SKM-1 treated with dmso at 0.1 percent for 144 hours (cell line): ENCODE measurements around the gene HEY2.
A peak's percentile ranks its signal among the peaks of the same experiment; 100 is the strongest.

ENCODE experiments used
- DNase-seq: peaks from one replicate; lab custom pipeline; 2025; ENCODE audit not compliant: unreplicated experiment; lab: John Stamatoyannopoulos, UW

HEY2 gene

DNA sequence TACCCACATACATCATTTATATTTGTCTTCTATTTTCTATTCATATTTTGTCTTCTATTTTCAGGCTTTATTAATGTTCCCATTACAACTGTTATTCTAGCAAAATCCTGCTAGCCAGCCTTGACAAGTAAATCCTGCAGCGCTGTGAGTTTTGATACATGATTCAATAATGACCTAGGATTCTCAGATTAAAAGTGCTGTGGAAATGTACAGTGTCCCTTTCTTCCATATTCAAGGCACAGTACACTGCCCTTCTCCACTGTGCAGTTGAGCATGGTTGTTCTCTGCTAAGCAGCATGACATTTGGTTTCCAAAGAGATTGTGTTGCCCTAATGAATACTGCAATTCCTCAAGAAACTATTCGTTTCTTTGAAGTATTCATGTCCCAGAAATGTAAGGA is 5.8 kb upstream of the HEY2 start:
- no peak for DNase-seq

- no peak for DNase-seq
Observed at GRCh38 chr6:125745281-125746018, 4.0 kb upstream of the HEY2 start.

- DNase-seq: no peak
Observed at GRCh38 chr6:125746019-125746414, 3.4 kb upstream of the HEY2 start.

GRCh38 chr6:125746731-125747588 is 2.5 kb upstream of the HEY2 start:
- DNase-seq: no peak

DNA sequence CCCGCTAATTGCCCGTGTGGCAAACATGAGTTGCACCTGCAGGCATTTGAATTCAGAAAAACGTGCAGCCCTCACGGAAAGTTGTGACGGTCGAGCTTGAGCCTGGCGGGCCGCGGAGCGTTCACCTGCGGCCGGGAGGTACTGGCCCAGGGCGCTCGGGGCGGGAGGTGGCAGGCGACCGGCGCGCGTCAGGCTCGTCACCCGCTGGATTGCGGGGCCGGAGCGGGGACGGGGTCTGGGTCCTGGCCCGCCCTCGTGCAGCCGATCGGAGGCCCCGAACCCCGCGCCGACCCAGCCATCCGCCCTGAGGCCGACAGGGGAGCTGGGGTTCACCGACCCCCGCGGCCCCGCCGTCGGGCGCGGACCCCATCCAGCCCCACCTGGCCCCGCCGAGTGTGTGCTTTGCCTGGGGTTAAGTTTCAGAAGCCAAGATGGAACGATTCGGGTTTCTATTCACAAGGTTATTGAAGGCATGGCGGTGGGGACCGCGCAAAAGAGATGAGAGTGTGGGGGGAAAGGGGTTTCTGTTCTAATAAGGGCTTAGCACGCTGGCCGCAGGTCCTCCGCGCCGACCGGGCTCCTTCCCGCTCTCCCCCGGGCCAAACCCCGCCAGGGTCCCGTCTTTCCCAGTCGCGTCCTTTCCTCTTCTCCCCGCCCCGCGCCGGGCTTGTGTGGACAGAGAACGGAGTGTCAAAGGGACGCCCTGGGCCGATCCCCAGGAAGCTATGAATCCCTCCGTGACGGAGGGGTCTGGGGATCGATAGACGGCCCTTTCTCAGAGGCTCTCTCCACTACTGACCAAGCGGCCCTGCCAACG is 1.6 kb upstream of the HEY2 start:
- DNase-seq: no peak

GRCh38 chr6:125748406-125749172 is 843 bp upstream of the HEY2 start:
- no peak for DNase-seq

- DNase-seq: no peak
Observed at GRCh38 chr6:125749865-125750691, 646 bp downstream of the HEY2 start.

DNA sequence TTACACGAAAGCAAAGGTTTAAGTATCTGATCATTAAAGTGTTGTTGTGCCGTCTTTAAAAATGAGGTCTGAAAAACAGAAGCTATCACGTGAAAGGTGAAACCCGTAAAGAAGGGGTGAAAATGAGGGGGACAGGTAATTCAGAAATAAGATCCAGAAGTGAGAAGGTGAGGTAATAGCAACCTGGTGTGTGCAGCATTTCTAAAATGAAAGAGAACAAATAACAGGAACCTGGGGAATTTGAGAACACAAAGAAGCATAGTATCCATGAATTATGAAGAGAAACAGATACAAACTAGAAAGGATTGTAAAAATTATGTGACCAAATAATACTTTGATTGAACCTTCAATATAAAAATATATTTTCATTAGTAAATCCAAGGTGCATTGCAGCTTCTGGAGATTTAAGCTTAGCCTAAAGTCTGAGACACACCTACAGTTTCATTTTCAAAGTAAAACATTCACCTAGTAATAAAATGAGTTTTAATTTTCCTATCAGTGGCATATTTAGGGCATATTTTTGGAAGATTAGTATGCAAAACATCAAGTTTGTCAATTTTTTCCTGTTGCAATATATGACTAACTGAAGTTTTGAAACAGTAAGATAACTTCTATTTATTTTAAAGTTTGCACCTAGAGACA is 1.4 kb downstream of the HEY2 start:
- no peak for DNase-seq

DNA sequence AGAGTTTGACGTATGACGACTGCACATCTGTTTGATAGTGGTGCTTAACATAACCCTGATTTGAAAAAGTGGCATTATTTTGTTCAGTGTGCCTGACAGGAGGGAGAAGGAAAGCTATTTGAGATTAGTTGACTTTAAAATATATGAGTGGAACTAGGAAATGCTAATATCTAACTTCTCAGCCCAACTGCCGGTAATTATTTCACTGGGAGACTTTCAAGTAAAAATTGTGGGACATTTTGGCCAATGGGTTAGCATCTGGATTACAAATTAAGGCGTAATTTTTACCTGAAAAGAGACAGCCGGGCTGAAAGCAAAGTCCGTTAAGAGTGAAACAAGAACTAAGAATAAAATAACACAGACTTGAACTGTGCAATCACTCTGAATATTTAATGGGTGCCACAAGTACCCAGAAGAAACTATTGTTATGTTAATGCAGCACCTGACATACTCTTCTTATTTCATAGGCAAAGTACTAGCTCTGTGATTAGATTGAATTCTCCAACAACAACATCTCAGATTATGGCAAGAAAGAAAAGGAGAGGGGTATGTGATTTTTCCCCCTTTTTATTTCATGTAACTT is 2.0 kb downstream of the HEY2 start:
- no peak for DNase-seq

GRCh38 chr6:125752773-125753172 is 3.3 kb downstream of the HEY2 start:
- DNase-seq: no peak

- peak; percentile 37 for DNase-seq
Observed at GRCh38 chr6:125753218-125753936, 3.9 kb downstream of the HEY2 start.

DNA sequence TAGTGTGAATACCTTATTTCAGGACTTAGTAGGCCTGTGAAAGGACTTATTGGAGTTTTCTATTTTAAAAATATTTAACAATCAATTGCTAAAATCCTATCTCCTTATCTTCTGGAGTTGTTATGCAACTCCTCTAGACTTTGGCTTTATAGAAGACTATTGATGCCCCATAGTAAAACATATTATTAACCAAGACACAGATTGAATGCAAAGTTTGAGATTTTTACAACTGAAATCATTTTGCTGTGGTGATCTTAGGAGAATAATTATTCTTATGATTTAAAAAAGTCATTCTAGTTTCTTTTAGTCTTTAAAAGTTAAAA is 4.5 kb downstream of the HEY2 start:
- DNase-seq: no peak

DNA sequence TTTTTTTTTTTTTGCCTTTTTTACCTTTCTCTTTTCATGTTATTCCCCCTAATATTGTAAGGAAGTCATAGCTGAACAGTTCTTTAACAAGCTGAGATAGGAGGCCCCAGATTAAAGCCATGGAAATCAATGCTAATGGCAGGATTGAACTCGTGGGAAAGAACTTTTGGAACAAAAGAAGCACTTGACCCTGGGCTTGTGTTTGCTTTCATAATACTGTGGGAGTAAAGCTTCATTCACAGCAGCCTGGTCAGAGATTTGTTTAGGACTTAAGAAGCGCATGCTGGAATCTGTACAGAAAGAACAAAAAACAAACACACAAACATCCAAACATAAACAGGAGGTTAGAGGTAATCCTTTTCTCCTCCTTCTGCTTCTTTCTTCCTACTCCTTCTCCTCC is 5.1 kb downstream of the HEY2 start:
- DNase-seq: no peak

- no peak for DNase-seq
Observed at GRCh38 chr6:125759184-125759902, 9.9 kb downstream of the HEY2 start.

GRCh38 chr6:125759959-125760457 is 10.6 kb downstream of the HEY2 start:
- DNase-seq: peak; percentile 20

- DNase-seq: no peak
Observed at GRCh38 chr6:125764121-125764671, 14.8 kb downstream of the HEY2 start.

DNA sequence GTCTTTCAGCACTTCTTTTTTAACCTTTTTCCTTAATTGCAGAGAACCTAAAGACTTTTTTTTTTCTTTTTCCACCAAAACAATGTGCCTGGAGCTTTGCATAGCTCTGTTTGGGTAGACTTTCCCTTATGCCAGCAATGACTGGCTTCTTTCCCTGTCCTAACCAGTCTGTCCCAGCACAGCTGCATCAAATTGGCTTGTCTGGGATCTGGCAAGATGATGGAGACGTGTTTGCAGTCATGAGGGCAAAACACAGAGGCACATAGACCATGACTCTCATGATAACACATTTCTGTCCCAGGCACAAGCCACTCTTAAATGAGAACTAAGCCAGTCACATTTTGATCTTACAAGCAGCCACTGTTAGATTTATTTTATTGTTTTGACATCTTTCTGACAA is 16.5 kb downstream of the HEY2 start:
- no peak for DNase-seq
